GM10266 (cell line): Measurements from ENCODE around the gene PCGF6.

Experiments used
- DNase-seq: peaks from one replicate; pipeline ENCODE4 v3.0.0; 2012; ENCODE audit errors: extremely low spot score
- TF ChIP-seq, protein P1 (sequence below): IDR thresholded peaks from 2 replicates; pipeline ENCODE4 v1.5.1; 2012; ENCODE audit warnings: mild to moderate bottlenecking, low read depth; ENCODE audit not compliant: control insufficient read depth, insufficient read depth; ENCODE audit errors: missing control alignments

PCGF6 gene

DNA sequence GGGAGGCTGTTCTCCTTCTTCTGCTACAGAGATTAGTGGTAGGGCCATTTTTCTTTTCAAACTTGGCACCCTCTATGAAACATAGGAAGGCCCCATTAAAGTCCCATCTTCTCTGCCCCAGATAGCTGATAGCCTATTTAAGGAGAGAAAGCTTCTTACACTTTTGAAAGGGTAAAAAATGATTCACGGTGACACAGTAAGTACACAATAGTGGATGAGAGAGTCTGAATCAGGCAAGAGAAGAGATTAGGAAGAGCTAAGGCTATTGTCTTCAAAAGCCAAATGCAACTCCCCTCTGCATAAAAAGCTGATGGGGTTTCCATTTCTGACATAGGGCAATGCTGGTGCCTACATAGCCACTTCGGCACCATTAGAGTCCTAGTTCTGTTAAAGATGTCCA, 70.4 kb downstream of the PCGF6 start:
- TF ChIP-seq, protein P1, sequence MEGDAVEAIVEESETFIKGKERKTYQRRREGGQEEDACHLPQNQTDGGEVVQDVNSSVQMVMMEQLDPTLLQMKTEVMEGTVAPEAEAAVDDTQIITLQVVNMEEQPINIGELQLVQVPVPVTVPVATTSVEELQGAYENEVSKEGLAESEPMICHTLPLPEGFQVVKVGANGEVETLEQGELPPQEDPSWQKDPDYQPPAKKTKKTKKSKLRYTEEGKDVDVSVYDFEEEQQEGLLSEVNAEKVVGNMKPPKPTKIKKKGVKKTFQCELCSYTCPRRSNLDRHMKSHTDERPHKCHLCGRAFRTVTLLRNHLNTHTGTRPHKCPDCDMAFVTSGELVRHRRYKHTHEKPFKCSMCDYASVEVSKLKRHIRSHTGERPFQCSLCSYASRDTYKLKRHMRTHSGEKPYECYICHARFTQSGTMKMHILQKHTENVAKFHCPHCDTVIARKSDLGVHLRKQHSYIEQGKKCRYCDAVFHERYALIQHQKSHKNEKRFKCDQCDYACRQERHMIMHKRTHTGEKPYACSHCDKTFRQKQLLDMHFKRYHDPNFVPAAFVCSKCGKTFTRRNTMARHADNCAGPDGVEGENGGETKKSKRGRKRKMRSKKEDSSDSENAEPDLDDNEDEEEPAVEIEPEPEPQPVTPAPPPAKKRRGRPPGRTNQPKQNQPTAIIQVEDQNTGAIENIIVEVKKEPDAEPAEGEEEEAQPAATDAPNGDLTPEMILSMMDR = no peak
- DNase-seq = no peak

DNA sequence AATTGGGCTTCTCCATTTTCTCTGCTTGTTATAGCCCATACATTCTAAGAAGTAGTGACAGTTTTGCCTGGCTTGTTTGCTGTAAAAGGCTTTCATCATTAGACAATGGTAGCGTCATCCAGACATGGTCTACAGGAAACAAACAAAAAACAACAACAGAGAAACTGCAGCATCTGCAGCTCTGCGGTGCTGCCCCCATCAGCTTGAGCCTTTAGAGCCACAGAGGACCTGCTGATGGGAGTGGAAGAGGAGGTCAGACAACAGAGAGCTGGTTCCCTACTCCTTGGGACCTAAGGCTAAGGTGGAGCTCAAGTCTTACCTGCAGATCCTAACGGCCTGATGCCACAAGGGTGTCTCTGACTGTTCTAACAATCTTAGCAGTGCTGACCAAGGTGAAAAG, 70.9 kb downstream of the PCGF6 start:
- TF ChIP-seq, protein P1 = no peak
- DNase-seq = no peak

DNA sequence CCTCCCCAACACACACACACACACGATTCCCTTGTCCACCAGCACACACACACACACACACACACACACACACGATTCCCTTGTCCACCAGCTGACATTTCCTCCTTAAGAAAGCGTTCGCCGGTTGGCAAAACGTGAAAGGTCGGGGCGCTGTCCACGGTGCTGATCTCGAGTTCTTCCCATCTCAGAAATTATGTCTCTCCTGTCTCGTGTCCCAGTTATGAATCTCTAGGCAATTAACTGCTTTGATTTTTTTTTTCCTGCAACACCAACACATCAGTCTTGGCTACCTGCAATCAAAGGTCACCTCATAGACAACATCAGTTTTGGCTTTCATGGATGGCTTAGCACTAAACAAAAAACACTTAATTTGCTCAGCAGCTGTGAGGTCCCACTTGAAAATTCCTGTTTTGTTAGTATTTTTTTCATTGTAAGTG, 72.1 kb downstream of the PCGF6 start:
- DNase-seq = peak; percentile 58
- TF ChIP-seq, protein P1 = no peak

DNA sequence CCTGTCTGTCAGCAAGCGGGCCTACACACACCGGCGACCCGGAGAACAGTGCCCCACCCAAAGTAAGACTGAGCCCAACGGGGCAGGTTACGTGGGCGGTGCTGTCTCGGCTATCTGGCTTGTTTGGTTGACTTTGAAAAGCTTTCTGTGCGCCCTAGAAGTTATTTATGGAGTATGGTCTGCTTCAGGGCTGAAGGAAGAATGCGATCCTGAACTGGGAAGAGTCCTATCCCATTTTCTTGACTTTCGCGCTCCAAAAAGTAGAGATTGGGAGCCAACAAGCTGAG, 72.5 kb downstream of the PCGF6 start:
- DNase-seq = no peak
- TF ChIP-seq, protein P1 = no peak

DNA sequence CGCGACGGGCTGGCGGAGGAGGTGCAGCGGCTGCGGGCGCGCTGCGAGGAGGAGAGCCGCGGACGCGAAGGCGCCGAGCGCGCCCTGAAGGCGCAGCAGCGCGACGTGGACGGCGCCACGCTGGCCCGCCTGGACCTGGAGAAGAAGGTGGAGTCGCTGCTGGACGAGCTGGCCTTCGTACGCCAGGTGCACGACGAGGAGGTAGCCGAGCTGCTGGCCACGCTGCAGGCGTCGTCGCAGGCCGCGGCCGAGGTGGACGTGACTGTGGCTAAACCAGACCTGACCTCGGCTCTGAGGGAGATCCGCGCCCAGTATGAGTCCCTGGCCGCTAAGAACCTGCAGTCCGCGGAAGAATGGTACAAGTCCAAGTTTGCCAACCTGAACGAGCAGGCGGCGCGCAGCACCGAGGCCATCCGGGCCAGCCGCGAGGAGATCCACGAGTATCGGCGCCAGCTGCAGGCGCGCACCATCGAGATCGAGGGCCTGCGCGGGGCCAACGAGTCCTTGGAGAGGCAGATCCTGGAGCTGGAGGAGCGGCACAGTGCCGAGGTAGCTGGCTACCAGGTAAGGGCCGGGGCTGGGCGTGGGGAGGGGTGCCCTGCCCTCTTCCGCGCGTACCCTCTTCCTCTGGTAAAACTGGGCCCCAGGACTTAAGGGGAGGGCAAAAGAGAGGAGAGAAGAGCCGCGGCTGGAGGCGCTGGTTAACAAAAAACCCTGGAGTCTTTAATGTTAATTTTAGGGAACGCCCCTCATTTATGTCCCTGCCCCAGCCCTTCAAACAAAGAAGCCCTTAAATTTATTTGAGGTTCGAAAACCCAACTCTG, 73.0 kb downstream of the PCGF6 start:
- no peak for DNase-seq
- TF ChIP-seq, protein P1 = no peak

DNA sequence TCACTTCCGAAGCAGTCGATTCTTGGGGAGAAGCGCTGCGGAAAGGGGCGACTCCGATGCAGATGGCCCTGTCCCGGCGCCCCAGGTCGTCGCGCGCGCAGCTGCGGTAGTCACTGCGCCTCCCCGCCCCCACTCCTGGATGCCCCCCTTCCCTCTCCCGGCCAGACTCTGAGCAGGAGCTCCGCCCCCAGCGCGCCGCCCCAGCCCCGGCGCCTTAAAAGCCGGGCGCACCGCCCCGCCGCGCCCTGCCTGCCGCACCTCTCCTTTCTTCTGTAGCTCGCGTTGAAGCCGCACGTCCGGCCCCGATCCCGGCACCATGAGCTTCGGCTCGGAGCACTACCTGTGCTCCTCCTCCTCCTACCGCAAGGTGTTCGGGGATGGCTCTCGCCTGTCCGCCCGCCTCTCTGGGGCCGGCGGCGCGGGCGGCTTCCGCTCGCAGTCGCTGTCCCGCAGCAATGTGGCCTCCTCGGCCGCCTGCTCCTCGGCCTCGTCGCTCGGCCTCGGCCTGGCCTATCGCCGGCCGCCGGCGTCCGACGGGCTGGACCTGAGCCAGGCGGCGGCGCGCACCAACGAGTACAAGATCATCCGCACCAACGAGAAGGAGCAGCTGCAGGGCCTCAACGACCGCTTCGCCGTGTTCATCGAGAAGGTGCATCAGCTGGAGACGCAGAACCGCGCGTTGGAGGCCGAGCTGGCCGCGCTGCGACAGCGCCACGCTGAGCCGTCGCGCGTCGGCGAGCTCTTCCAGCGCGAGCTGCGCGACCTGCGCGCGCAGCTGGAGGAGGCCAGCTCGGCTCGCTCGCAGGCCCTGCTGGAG, 73.8 kb downstream of the PCGF6 start, which contains the start of gene INA:
INA (plus strand) TSS at position 243 of the 817 bp plus-strand sequence; CDS start at position 317, 74 bp downstream.
- TF ChIP-seq, protein P1 = no peak
- peak; percentile 68 for DNase-seq
